ENCODE measurements around the gene KIF1A.

KIF1A gene

DNA sequence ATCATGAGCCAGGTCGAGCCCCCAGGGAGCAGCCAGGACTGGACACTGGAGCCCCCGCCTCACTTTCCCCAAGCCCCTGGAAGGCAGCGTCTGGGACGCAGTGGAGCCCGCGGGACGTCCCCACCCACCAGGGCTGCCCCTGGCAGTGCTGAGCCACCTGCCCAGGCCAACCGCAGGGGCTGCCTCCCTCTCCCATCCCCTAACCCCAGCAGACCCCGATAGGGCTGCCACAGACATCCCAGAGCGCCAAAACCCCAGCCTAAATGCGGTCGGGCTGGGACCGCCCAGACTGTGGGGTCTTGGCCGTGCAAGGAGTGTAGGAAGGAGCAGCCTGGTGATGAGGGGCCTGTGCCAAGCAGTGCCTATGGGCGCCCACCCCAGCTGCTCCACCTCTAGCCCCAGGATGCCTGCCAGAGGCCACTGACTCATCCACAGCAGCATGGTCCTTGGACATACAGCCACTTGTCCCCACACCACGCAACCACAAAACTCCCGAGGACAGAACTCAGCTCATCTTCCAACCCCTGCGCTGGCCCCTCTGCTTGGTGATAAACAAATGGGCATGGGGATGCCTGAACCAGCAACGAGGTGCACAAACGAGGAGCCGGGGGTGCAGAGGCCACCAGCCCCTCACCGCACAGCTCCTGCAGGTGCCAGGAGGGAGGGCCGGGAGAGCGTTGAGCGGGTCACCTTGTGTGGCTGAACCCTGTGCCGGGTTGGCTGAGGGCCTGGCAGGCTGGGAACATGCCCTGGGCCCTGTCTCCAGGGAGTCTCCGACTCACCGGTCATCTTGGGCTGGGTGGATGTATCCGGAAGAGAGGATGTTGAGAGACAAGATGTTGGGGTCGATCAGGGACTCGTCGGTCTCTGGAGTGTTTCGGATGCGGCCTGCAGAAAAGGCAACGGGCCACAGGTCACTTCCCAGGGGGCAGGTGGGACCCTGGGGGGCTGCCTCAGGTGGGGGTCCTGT, 83.5 kb downstream of the KIF1A start:
- H3K4me1 ChIP-seq (ENCODE audit: insufficient read depth, low read length): no peaks in the 10 kb centered on the region
- no peaks in the 10 kb centered on the region for H3K27me3 ChIP-seq (ENCODE audit: insufficient read depth, low read length)
- no peaks in the 10 kb centered on the region for H3K9me3 ChIP-seq (ENCODE audit: insufficient read depth, low read depth, low read length)
- no peak overlapping the region for H3K27ac ChIP-seq (ENCODE audit: low read depth, low read length)
- H3K36me3 ChIP-seq (ENCODE audit: insufficient read depth, low read length): peaks cover 78% of the 10 kb centered on the region
- WGBS: 91% methylated on average over 35 of the region's 35 CpGs
- H3K4me3 ChIP-seq (ENCODE audit: low read length): no peak overlapping the region
- no peak overlapping the region for H3K9ac ChIP-seq (ENCODE audit: low read depth, low read length)

DNA sequence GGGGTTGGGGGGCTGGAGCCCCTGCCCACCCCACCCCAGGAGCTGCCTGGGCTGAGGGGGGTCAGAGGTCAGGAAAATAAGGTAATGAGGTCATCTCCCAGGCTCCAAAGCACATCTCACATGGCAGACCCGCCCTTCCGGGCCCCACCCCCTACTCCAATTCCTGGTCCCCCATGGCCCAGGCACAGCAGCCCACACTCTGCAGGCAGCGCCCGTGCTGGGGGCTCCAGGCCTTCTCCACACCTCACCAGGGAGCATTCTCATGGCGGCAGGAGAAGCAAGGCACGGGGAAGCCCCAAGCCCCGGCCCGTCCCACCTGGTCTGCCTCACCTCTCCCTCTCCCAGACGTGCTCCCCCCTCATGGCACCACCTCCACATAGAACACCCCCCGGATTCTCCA, 84.5 kb downstream of the KIF1A start:
- Histone ChIP-seq H3K36me3 (ENCODE audit: insufficient read depth, low read length) (peaks cover 68% of the 10 kb centered on the region), H3K27me3 (ENCODE audit: insufficient read depth, low read length) (no peaks in the 10 kb centered on the region), H3K4me1 (ENCODE audit: insufficient read depth, low read length) (no peaks in the 10 kb centered on the region), H3K27ac (ENCODE audit: low read depth, low read length) (no peak overlapping the region), H3K9me3 (ENCODE audit: insufficient read depth, low read depth, low read length) (no peaks in the 10 kb centered on the region), H3K9ac (ENCODE audit: low read depth, low read length) (no peak overlapping the region), H3K4me3 (ENCODE audit: low read length) (no peak overlapping the region)
- WGBS: 90% methylated on average over 10 of the region's 10 CpGs

DNA sequence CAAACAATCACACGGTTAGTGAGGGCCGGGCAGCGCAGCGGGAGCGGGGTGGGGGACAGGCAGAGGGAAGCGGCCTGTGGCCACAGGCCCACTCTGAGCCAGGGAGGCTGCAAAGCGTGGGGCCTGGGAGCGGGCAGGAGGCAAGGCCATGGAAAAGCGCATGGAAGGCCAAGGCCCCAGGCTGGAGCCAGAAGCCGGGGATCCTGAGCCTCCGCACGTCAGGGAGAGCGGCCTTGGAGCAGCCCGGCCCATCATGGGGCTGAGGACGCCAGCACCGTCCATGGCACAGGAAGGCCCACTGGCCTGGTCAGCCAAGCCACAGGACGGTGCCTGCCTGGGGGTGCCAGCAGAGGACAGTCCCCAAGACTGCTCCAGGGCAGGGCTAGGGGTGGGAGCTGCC, 85.3 kb downstream of the KIF1A start:
- H3K27me3 ChIP-seq (ENCODE audit: insufficient read depth, low read length): no peaks in the 10 kb centered on the region
- H3K9ac ChIP-seq (ENCODE audit: low read depth, low read length): no peak overlapping the region
- WGBS: 96% methylated on average over 17 of the region's 17 CpGs
- H3K36me3 ChIP-seq (ENCODE audit: insufficient read depth, low read length): peaks cover 61% of the 10 kb centered on the region
- no peaks in the 10 kb centered on the region for H3K9me3 ChIP-seq (ENCODE audit: insufficient read depth, low read depth, low read length)
- H3K27ac ChIP-seq (ENCODE audit: low read depth, low read length): no peak overlapping the region
- no peaks in the 10 kb centered on the region for H3K4me1 ChIP-seq (ENCODE audit: insufficient read depth, low read length)
- no peak overlapping the region for H3K4me3 ChIP-seq (ENCODE audit: low read length)

DNA sequence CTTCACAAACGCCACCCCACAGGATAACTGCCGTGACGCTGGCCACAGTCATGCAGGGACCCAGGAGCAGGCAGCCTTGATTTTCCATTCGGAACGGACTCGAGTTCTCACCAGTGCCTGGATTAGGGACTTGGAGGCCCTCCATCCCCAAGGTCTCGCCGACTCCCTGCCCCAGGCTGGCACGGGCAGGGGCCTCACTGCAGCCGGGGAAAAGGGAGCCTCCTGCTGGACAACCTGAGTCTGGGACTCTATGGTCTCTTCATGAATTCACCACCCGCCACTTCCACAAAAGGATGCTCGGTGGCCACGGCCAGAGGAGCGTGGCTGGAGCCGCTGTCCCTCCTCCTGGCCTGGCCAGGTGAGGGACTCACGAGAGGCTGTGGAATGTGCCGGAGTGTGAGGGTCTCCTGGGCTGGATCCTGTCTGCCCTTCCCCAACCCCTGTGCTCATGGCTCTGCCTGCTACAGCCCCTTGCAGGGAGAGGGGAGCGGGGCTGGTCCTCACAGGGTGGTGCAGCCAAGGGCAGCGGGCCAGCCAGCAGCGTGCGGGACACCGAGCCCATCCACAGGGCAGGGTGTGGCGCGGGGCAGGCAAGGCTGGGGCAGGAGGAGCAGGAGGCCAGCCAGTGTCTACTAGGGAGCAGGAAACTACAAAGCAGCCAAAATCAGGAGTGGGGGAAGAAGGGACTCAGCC, 86.1 kb downstream of the KIF1A start:
- Histone ChIP-seq H3K27me3 (ENCODE audit: insufficient read depth, low read length) (no peaks in the 10 kb centered on the region), H3K36me3 (ENCODE audit: insufficient read depth, low read length) (peaks cover 57% of the 10 kb centered on the region), H3K27ac (ENCODE audit: low read depth, low read length) (no peak overlapping the region), H3K9me3 (ENCODE audit: insufficient read depth, low read depth, low read length) (no peaks in the 10 kb centered on the region), H3K4me3 (ENCODE audit: low read length) (no peak overlapping the region), H3K9ac (ENCODE audit: low read depth, low read length) (no peak overlapping the region), H3K4me1 (ENCODE audit: insufficient read depth, low read length) (no peaks in the 10 kb centered on the region)
- 92% methylated on average over 24 of the region's 24 CpGs for WGBS

DNA sequence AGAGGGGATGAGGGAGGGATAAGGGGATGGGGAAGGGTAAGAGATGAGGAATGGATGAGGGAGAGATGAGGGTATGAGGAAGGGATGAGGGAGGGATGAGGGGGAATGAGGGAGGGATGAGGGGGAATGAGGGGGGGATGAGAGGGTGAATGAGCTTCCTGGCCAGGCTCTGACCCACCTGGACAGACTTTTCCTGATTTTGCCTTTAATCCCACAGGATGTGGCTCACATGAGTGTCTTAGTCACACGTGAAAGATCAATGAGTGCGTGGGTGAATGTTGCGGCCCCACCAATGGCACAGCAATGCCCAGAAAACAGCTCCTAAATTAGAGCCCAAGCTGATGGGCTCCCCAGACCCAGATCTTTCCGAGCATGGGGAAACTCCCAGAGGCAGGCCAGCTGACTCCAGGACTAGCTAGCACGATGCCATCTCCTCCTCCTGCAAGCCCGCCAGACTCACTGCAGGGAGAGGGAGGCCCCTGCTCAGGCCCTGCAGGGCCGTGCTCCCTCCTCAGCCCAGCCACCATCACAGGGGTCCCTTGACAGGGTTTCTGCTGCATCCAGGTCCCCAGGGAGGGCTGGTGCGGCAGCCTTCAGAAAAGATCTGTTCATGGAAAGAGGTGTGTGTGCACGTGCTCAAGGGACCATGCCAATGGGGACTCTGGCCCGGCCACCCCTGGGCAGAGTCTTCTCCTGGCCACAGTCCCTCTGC, 87.0 kb downstream of the KIF1A start:
- H3K4me1 ChIP-seq (ENCODE audit: insufficient read depth, low read length): no peaks in the 10 kb centered on the region
- 92% methylated on average over 10 of the region's 10 CpGs for WGBS
- H3K9me3 ChIP-seq (ENCODE audit: insufficient read depth, low read depth, low read length): no peaks in the 10 kb centered on the region
- H3K4me3 ChIP-seq (ENCODE audit: low read length): no peak overlapping the region
- H3K27ac ChIP-seq (ENCODE audit: low read depth, low read length): no peak overlapping the region
- H3K36me3 ChIP-seq (ENCODE audit: insufficient read depth, low read length): peaks cover 51% of the 10 kb centered on the region
- H3K9ac ChIP-seq (ENCODE audit: low read depth, low read length): no peak overlapping the region
- no peaks in the 10 kb centered on the region for H3K27me3 ChIP-seq (ENCODE audit: insufficient read depth, low read length)

DNA sequence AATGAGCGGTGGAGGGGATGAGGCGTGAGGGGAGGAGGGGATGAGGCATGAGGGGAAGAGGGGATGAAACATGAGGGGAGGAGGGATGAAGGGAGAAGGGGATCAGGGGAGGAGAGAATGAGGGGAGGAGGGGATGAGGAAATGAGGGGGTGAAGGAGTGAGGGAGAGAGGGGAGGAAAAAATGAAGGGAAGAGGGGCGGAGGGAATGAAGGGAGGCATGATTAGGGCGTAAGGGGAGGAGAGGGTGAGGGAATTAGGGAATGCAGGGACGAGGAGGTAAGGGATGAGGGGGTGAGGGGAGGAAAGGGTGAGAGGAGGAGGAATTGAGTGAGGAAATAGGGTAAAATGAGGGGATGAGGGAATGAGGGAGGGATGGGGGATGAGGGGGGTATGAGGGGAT, 87.8 kb downstream of the KIF1A start:
- H3K27me3 ChIP-seq (ENCODE audit: insufficient read depth, low read length): no peaks in the 10 kb centered on the region
- WGBS: 88% methylated on average over 5 of the region's 5 CpGs
- H3K36me3 ChIP-seq (ENCODE audit: insufficient read depth, low read length): peaks cover 44% of the 10 kb centered on the region
- H3K9ac ChIP-seq (ENCODE audit: low read depth, low read length): no peak overlapping the region
- no peak overlapping the region for H3K27ac ChIP-seq (ENCODE audit: low read depth, low read length)
- H3K4me3 ChIP-seq (ENCODE audit: low read length): no peak overlapping the region
- no peaks in the 10 kb centered on the region for H3K9me3 ChIP-seq (ENCODE audit: insufficient read depth, low read depth, low read length)
- no peaks in the 10 kb centered on the region for H3K4me1 ChIP-seq (ENCODE audit: insufficient read depth, low read length)

DNA sequence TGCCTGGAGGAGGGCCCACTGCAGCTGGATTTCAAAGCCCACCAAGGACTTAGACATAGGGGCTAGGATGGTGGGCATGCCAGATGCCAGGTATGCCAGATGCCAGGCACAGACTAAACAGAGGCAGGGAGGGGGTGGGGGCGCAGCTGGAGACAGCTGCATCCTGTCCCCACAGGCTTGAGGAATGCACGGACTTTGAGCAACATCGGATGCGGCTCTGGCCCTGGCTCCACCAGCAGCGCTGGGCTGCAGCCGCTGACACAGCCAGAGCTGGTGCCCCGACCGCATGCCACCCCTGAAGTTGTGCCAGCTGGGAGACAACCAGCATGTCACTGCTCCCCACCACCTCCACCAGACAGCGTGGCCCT, 88.9 kb downstream of the KIF1A start:
- Histone ChIP-seq H3K4me3 (ENCODE audit: low read length) (no peak overlapping the region), H3K27ac (ENCODE audit: low read depth, low read length) (no peak overlapping the region), H3K36me3 (ENCODE audit: insufficient read depth, low read length) (peaks cover 40% of the 10 kb centered on the region), H3K27me3 (ENCODE audit: insufficient read depth, low read length) (no peaks in the 10 kb centered on the region), H3K9me3 (ENCODE audit: insufficient read depth, low read depth, low read length) (no peaks in the 10 kb centered on the region), H3K4me1 (ENCODE audit: insufficient read depth, low read length) (no peaks in the 10 kb centered on the region), H3K9ac (ENCODE audit: low read depth, low read length) (no peak overlapping the region)
- WGBS: 95% methylated on average over 9 of the region's 9 CpGs

DNA sequence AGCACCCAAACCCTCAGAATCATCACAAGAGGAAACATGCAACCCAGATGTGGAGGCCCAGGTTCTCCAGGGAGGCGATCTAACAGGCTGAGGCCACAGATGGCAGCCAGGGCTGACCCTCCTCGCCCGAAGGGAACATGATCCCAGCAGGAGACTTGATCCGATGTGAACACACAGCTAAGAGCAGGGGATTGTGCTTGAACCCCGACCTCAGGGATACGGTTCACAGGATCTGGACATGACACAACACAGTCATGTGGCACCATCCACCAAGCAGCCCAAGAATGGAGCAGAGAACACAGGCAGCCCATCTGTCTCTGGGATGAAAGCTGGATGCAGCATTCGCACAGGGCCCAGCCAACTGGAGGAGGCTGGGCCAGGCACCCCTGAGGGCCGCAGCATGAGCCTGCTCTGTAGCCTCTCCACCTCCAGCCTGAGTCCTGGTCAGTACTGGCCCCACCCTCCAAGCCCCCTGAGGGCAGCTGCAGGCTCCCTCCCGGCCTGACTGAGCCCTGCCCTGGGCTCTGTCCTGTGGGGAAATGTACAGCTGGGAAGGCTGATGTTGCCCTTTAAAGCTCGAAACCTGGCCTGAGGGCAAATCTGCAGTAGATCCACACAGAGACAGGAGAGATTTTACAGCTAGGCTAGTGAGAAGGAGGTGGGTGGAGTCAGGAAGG, 89.4 kb downstream of the KIF1A start:
- no peak overlapping the region for H3K4me3 ChIP-seq (ENCODE audit: low read length)
- no peaks in the 10 kb centered on the region for H3K27me3 ChIP-seq (ENCODE audit: insufficient read depth, low read length)
- no peaks in the 10 kb centered on the region for H3K4me1 ChIP-seq (ENCODE audit: insufficient read depth, low read length)
- H3K36me3 ChIP-seq (ENCODE audit: insufficient read depth, low read length): peaks cover 42% of the 10 kb centered on the region
- H3K9ac ChIP-seq (ENCODE audit: low read depth, low read length): no peak overlapping the region
- 92% methylated on average over 10 of the region's 10 CpGs for WGBS
- H3K9me3 ChIP-seq (ENCODE audit: insufficient read depth, low read depth, low read length): no peaks in the 10 kb centered on the region
- H3K27ac ChIP-seq (ENCODE audit: low read depth, low read length): no peak overlapping the region

DNA sequence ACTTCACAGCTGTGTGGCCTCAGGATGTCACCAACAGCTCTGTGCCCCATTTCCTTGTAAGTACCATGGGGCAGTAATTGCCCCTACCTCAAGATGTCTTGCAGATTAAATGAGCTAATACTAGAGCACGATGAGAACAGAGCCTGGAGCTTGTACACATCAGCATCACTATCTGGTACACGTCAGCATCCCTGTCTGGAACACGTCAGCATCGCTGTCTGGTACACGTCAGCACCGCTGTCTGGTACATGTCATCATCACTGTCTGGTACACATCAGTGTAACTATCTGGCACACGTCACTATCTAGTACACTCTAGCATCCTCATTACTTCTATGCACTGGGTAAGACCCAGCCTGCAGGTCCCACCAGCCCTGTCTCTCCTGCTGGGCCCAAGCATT, 91.2 kb downstream of the KIF1A start:
- no peaks in the 10 kb centered on the region for H3K4me1 ChIP-seq (ENCODE audit: insufficient read depth, low read length)
- H3K36me3 ChIP-seq (ENCODE audit: insufficient read depth, low read length): peaks cover 42% of the 10 kb centered on the region
- no peak overlapping the region for H3K9ac ChIP-seq (ENCODE audit: low read depth, low read length)
- H3K27ac ChIP-seq (ENCODE audit: low read depth, low read length): no peak overlapping the region
- H3K9me3 ChIP-seq (ENCODE audit: insufficient read depth, low read depth, low read length): no peaks in the 10 kb centered on the region
- no peaks in the 10 kb centered on the region for H3K27me3 ChIP-seq (ENCODE audit: insufficient read depth, low read length)
- no peak overlapping the region for H3K4me3 ChIP-seq (ENCODE audit: low read length)
- 87% methylated on average over 7 of the region's 7 CpGs for WGBS

DNA sequence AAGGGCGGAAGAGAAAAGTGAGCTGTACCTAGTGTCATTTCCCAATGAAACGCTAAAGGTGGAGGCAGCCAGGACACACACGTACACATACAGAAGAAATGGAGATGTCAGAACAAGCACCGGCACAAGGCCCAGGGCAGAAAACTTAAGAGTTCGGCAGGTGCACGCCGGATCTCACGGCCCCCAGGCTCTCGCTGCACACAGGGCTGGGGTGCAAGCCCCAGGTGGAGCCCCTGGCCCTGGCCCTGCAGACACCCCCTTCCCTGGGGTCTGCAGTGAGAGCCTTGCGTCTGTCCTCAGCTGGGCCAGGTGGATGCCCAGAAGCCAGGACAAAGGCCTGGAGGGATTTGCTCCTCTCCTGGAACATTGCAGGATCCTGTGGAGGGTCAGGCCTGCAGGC, 91.7 kb downstream of the KIF1A start:
- H3K27me3 ChIP-seq (ENCODE audit: insufficient read depth, low read length): no peaks in the 10 kb centered on the region
- H3K4me1 ChIP-seq (ENCODE audit: insufficient read depth, low read length): no peaks in the 10 kb centered on the region
- 94% methylated on average over 10 of the region's 10 CpGs for WGBS
- no peak overlapping the region for H3K27ac ChIP-seq (ENCODE audit: low read depth, low read length)
- no peak overlapping the region for H3K9ac ChIP-seq (ENCODE audit: low read depth, low read length)
- no peak overlapping the region for H3K4me3 ChIP-seq (ENCODE audit: low read length)
- no peaks in the 10 kb centered on the region for H3K9me3 ChIP-seq (ENCODE audit: insufficient read depth, low read depth, low read length)
- peaks cover 42% of the 10 kb centered on the region for H3K36me3 ChIP-seq (ENCODE audit: insufficient read depth, low read length)

DNA sequence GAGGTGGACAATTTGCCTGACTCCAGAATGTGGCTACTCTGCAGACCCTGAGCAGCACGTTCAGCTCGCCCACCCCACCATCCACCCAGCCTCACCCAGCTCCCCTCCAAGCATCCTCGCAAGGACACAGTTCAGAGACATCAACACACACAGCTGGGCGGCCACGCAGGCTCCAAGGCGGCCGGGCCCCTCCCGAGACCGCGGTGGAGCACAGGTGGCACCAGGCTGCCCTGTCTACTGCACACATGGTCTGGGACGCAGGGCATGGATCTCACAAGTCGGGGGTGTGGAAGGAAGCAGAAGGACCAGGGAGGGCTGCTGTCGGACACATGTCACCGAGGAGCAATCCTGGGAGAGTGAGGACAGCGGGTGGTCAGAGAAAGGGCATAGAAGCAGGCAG, 92.1 kb downstream of the KIF1A start:
- no peaks in the 10 kb centered on the region for H3K27me3 ChIP-seq (ENCODE audit: insufficient read depth, low read length)

More for the DNA sequence above, 92.1 kb downstream of the KIF1A start:
- no peak overlapping the region for H3K9ac ChIP-seq (ENCODE audit: low read depth, low read length)
- 94% methylated on average over 15 of the region's 15 CpGs for whole genome bisulfite sequencing
- H3K36me3 ChIP-seq (ENCODE audit: insufficient read depth, low read length): peaks cover 44% of the 10 kb centered on the region
- H3K4me1 ChIP-seq (ENCODE audit: insufficient read depth, low read length): no peaks in the 10 kb centered on the region
- no peak overlapping the region for H3K4me3 ChIP-seq (ENCODE audit: low read length)
- no peaks in the 10 kb centered on the region for H3K9me3 ChIP-seq (ENCODE audit: insufficient read depth, low read depth, low read length)
- H3K27ac ChIP-seq (ENCODE audit: low read depth, low read length): no peak overlapping the region

All from HUES64 (cell line).